SK-N-SH (cell line): ENCODE measurements around the gene SRR. TPM values are rescaled to one million over a fixed set of nuclear protein-coding genes. Genes with fewer than 3 reads are reported as not detected.

Experiments used
- CTCF ChIA-PET: fragments of 300-600, 350-600 bp; formaldehyde crosslinking; extraction: SDS; loops from one replicate; lab custom pipeline; 2021; lab: Yijun Ruan, JAX
- POLR2A ChIA-PET: fragments of 350-600 bp; sonication (Branson Sonifier 250); formaldehyde crosslinking; extraction: SDS; loops from one replicate; lab custom pipeline; 2020; ENCODE audit warnings: antibody characterized with exemption, inconsistent platforms; lab: Yijun Ruan, JAX
- DNase-seq: peaks from one replicate; pipeline ENCODE4 v3.0.0; 2012
- H2AFZ ChIP-seq: fragments of 200-600 bp; sonication (generic); 2 replicates; pipeline ENCODE4 v1.8.1; 2016; ENCODE audit warnings: antibody characterized with exemption, mild to moderate bottlenecking, low read depth
- H3F3A ChIP-seq: fragments of 200-600 bp; sonication (generic); replicated peaks from 2 replicates; pipeline ENCODE3; 2016; ENCODE audit warnings: antibody characterized with exemption, mild to moderate bottlenecking; ENCODE audit not compliant: insufficient read depth
- H3K27ac ChIP-seq, 2 experiments: fragments of 200-500 bp in 1 of 2; fragments of 200-600 bp in 1 of 2; sonication (Bioruptor generic) in 1 of 2; sonication (generic), shearing (Covaris generic) in 1 of 2; 2 replicates each; pipeline versions ENCODE4 v1.5.1 to v1.6.1; 2014 to 2016; ENCODE audit warnings: low read depth in 2 of 2, inconsistent platforms in 1 of 2, low read length in 1 of 2, mild to moderate bottlenecking in 1 of 2, mixed read lengths in 1 of 2
- H3K27me3 ChIP-seq: fragments of 200-600 bp; sonication (generic), shearing (Covaris generic); 2 replicates; pipeline ENCODE4 v1.6.1; 2016; ENCODE audit warnings: mixed run types; ENCODE audit not compliant: insufficient read depth
- H3K36me3 ChIP-seq, 2 experiments: fragments of 200-500 bp in 1 of 2; fragments of 200-600 bp in 1 of 2; sonication (Bioruptor generic) in 1 of 2; sonication (generic) in 1 of 2; replicated peaks in 1 of 2; 2 replicates each; pipeline versions ENCODE3 to v1.5.1; 2014 to 2016; ENCODE audit warnings: low read length in 1 of 2, mild to moderate bottlenecking in 1 of 2; ENCODE audit not compliant: insufficient read depth in 2 of 2, control insufficient read depth in 1 of 2
- H3K4me1 ChIP-seq, 2 experiments: fragments of 200-500 bp in 1 of 2; fragments of 200-600 bp in 1 of 2; sonication (Bioruptor generic) in 1 of 2; sonication (generic), shearing (Covaris generic) in 1 of 2; 2 replicates each; pipeline versions ENCODE4 v1.5.1 to v1.6.1; 2014 to 2016; ENCODE audit warnings: low read depth in 1 of 2, low read length in 1 of 2, mixed run types in 1 of 2; ENCODE audit not compliant: insufficient read depth in 2 of 2, control insufficient read depth in 1 of 2
- H3K4me2 ChIP-seq: fragments of 200-600 bp; sonication (generic), shearing (Covaris generic); 2 replicates; pipeline ENCODE4 v1.6.1; 2017; ENCODE audit warnings: mixed run types
- H3K4me3 ChIP-seq, 2 experiments: fragments of 200-500 bp in 1 of 2; fragments of 200-600 bp in 1 of 2; sonication (Bioruptor generic) in 1 of 2; sonication (generic), shearing (Covaris generic) in 1 of 2; 2 replicates each; pipeline versions ENCODE4 v1.5.1 to v1.8.1; 2014 to 2016; ENCODE audit warnings: low read depth in 2 of 2, inconsistent platforms in 1 of 2, low read length in 1 of 2, mild to moderate bottlenecking in 1 of 2, mixed read lengths in 1 of 2, moderate library complexity in 1 of 2
- H3K79me2 ChIP-seq: fragments of 200-600 bp; sonication (generic); 2 replicates; pipeline ENCODE4 v1.8.1; 2017; ENCODE audit warnings: mild to moderate bottlenecking; ENCODE audit not compliant: insufficient read depth
- H3K9ac ChIP-seq: fragments of 200-600 bp; sonication (generic); 2 replicates; pipeline ENCODE4 v1.6.1; 2017; ENCODE audit warnings: mixed run types
- H3K9me2 ChIP-seq: fragments of 200-600 bp; sonication (generic); 2 replicates; pipeline ENCODE4 v1.6.1; 2017; ENCODE audit warnings: mixed run types
- H3K9me3 ChIP-seq: fragments of 200-600 bp; sonication (generic); 2 replicates; pipeline ENCODE4 v1.6.1; 2017; ENCODE audit warnings: mixed run types, mild to moderate bottlenecking, moderate library complexity
- H4K20me1 ChIP-seq: fragments of 200-600 bp; sonication (generic); 2 replicates; pipeline ENCODE4 v1.6.1; 2017; ENCODE audit warnings: mild to moderate bottlenecking, mixed run types; ENCODE audit not compliant: insufficient read depth
- CHD2 ChIP-seq: fragments of 150-350 bp; IDR thresholded peaks from 2 replicates; pipeline ENCODE4 v1.6.1; 2018; ENCODE audit warnings: low read length; ENCODE audit not compliant: partially characterized antibody
- EP300 ChIP-seq, 2 experiments: IDR thresholded peaks; 2 replicates each; pipeline versions ENCODE4 v1.4.0 to v1.6.1; 2012; ENCODE audit warnings: borderline replicate concordance in 1 of 2, low read depth in 1 of 2, low read length in 1 of 2
- FOSL2 ChIP-seq: IDR thresholded peaks from 2 replicates; pipeline ENCODE4 v1.4.0; 2012; ENCODE audit warnings: low read depth, mild to moderate bottlenecking, moderate library complexity, borderline replicate concordance
- FOXM1 ChIP-seq: IDR thresholded peaks from 2 replicates; pipeline ENCODE4 v1.4.0; 2012; ENCODE audit warnings: low read depth, mild to moderate bottlenecking
- GATA2 ChIP-seq: sonication (generic); formaldehyde crosslinking; IDR thresholded peaks from 2 replicates; pipeline ENCODE4 v1.5.0; 2020; ENCODE audit warnings: mild to moderate bottlenecking, missing genetic modification reagents
- MEF2A ChIP-seq: IDR thresholded peaks from 2 replicates; pipeline ENCODE4 v1.4.0; 2012; ENCODE audit warnings: low read depth, borderline replicate concordance
- MXI1 ChIP-seq: IDR thresholded peaks from 2 replicates; pipeline ENCODE4 v1.6.1; 2012; ENCODE audit warnings: mild to moderate bottlenecking, low read depth, low read length, improper control_type of control experiment
- NRF1 ChIP-seq: IDR thresholded peaks from 2 replicates; pipeline ENCODE4 v1.6.1; 2012; ENCODE audit warnings: low read depth, mild to moderate bottlenecking, low read length
- RCOR1 ChIP-seq: fragments of 150-350 bp; IDR thresholded peaks from 2 replicates; pipeline ENCODE4 v1.6.1; 2017; ENCODE audit warnings: antibody characterized with exemption, low read length
- REST ChIP-seq: IDR thresholded peaks from 2 replicates; pipeline ENCODE4 v1.6.1; 2012; ENCODE audit warnings: mild to moderate bottlenecking, low read depth, low read length, moderate library complexity
- SIN3A ChIP-seq: IDR thresholded peaks from 2 replicates; pipeline ENCODE4 v1.6.1; 2012; ENCODE audit warnings: low read depth, mild to moderate bottlenecking, low read length, moderate library complexity, borderline replicate concordance
- SMC3 ChIP-seq: IDR thresholded peaks from 2 replicates; pipeline ENCODE4 v1.6.1; 2012; ENCODE audit warnings: low read depth, low read length, improper control_type of control experiment
- TAF1 ChIP-seq: IDR thresholded peaks from 2 replicates; pipeline ENCODE4 v1.6.1; 2012; ENCODE audit warnings: low read depth, mild to moderate bottlenecking, low read length, moderate library complexity, borderline replicate concordance
- TCF12 ChIP-seq: IDR thresholded peaks from 2 replicates; pipeline ENCODE4 v1.4.0; 2012
- TEAD4 ChIP-seq: IDR thresholded peaks from 2 replicates; pipeline ENCODE4 v1.4.0; 2012; ENCODE audit warnings: mild to moderate bottlenecking, borderline replicate concordance; ENCODE audit not compliant: insufficient read depth
- USF1 ChIP-seq: IDR thresholded peaks from 2 replicates; pipeline ENCODE4 v1.4.0; 2012; ENCODE audit warnings: low read depth, borderline replicate concordance
- YY1 ChIP-seq: IDR thresholded peaks from 2 replicates; pipeline ENCODE4 v1.4.0; 2012; ENCODE audit warnings: low read depth, mild to moderate bottlenecking
- WGBS: methylation state at CpG from one replicate; pipeline ENCODE4 v1.1.6; 2017; ENCODE audit warnings: low lambda C conversion rate; 5-methylcytosine and 5-hydroxymethylcytosine counted together
- polyA plus RNA-seq, 3 experiments: library from polyadenylated mRNA; depleted of rRNA; stranded (reverse); fragments of >200 nt; gene quantifications; 2 replicates each; pipeline ENCODE4 v1.2.3, GENCODE V29; 2012

The SRR gene
- polyA plus RNA-seq, 1 of the 3 experiments (the other 2 are of a cell fraction) = 18.5 TPM

DNA sequence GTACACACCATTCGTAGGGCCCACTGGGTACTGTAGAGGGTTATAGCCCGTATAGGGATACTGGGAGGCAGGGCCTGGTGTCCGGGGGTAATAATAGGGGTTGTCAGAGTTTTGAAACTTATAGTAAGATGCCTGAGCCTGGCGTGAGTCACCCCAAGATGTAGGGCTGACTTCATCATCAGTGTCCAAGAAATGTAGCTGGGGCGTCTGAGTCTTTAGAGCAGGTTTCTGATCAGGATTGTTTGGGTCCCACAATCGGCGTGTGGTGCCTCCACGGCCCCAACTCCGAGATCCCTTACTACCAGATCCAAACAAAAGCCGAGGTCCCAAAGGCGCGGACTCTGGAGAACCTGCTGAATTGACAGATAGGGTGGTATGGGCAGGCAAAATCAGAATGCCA, 4.6 kb upstream of the SRR start (continued):
- TF ChIP-seq YY1 (no peak), TCF12 (no peak), USF1 (no peak)

- Histone ChIP-seq H3K4me1 (peaks cover 5 to 6% of the 10 kb centered on the region in 2 experiments; a peak in 2 of 4 replicates), H3K4me2 (no peak overlapping the region), H3K9me2 (no peaks in the 10 kb centered on the region), H4K20me1 (peaks cover 47% of the 10 kb centered on the region), H3K79me2 (peaks cover 93% of the 10 kb centered on the region), H3K27ac (no peak overlapping the region), H3K27me3 (no peaks in the 10 kb centered on the region), H3K4me3 (no peak overlapping the region), H2AFZ (no peak overlapping the region), H3K9ac (no peak overlapping the region), H3K36me3 (peaks cover 44 to 45% of the 10 kb centered on the region in 2 experiments), H3K9me3 (no peaks in the 10 kb centered on the region), H3F3A (peaks cover 1% of the 10 kb centered on the region)
- 93% methylated on average over 22 of the region's 22 CpGs for WGBS
- TF ChIP-seq REST = no peak
- no peak for TF ChIP-seq FOSL2
- no peak for TF ChIP-seq TEAD4
- no peak for TF ChIP-seq SIN3A
- TF ChIP-seq YY1 = no peak
- no peak for TF ChIP-seq SMC3
- TF ChIP-seq TAF1 = no peak
- no peak for TF ChIP-seq GATA2
- TF ChIP-seq NRF1 = no peak
- TF ChIP-seq EP300 (IDR thresholded peaks at IDR 0.05; ENCODE audit: borderline replicate concordance in 1 of 2, low read depth in 1 of 2, low read length in 1 of 2) = no peak
- TF ChIP-seq RCOR1 = no peak
- TF ChIP-seq MXI1 = no peak
- TF ChIP-seq FOXM1 = no peak
- TF ChIP-seq MEF2A = no peak
- TF ChIP-seq CHD2 = no peak
- ChIA-PET POLR2A (no interaction called here), CTCF (no interaction called here)
- no peak for DNase-seq
Measured at GRCh38 chr17:2299756-2300155, 4.0 kb upstream of the SRR start.
